Measurements from ENCODE around the gene LMF2.
"Not testable (repeated sequence)": the region's sequence is repeated elsewhere in the genome, so short reads cannot be mapped to it uniquely, and the experiment has no call there.

LMF2 gene

GRCh38 chr22:50522806-50523438 lies 15.4 kb upstream of the LMF2 start:
- peak; percentile 46 for DNase-seq

- peak; percentile 47 for DNase-seq
Measured at GRCh38 chr22:50522208-50522805, 14.8 kb upstream of the LMF2 start.

GRCh38 chr22:50521710-50522109 lies 14.2 kb upstream of the LMF2 start:
- peak; percentile 48 for DNase-seq

- no peak for DNase-seq
Measured at GRCh38 chr22:50520826-50521453, 13.4 kb upstream of the LMF2 start.

- not testable (repeated sequence) for DNase-seq
Measured at GRCh38 chr22:50520184-50520583, 12.7 kb upstream of the LMF2 start.

GRCh38 chr22:50519151-50519550 lies 11.6 kb upstream of the LMF2 start:
- no peak for DNase-seq

GRCh38 chr22:50518606-50519005 lies 11.1 kb upstream of the LMF2 start:
- no peak for DNase-seq

GRCh38 chr22:50517495-50518260 lies 10.2 kb upstream of the LMF2 start:
- peak; percentile 47 for DNase-seq

- no peak for DNase-seq
Measured at GRCh38 chr22:50516891-50517290, 9.4 kb upstream of the LMF2 start.

- DNase-seq = peak; percentile 57
Measured at GRCh38 chr22:50516068-50516467, 8.6 kb upstream of the LMF2 start.

GRCh38 chr22:50513175-50513574 lies 5.7 kb upstream of the LMF2 start:
- no peak for DNase-seq

- no peak for DNase-seq
Measured at GRCh38 chr22:50508897-50509296, 1.4 kb upstream of the LMF2 start.

GRCh38 chr22:50507991-50508884 lies 736 bp upstream of the LMF2 start, which contains the start of gene NCAPH2:
Gene NCAPH2 (plus strand): TSS chr22:50508224. CDS start chr22:50508338, 114 bp downstream.
- peak; percentile 98 for DNase-seq

- DNase-seq = peak; percentile 70
Measured at GRCh38 chr22:50506611-50507420, 686 bp downstream of the LMF2 start.

GRCh38 chr22:50505776-50506610 lies 1.5 kb downstream of the LMF2 start:
- peak; percentile 52 for DNase-seq

- DNase-seq = peak; percentile 48
Measured at GRCh38 chr22:50505276-50505775, 2.2 kb downstream of the LMF2 start.

GRCh38 chr22:50504369-50505211 lies 2.9 kb downstream of the LMF2 start:
- peak; percentile 46 for DNase-seq

GRCh38 chr22:50503475-50504145 lies 3.9 kb downstream of the LMF2 start:
- no peak for DNase-seq

Data from islet precursor cell (in vitro differentiated cells).